Subcutaneous adipose tissue (tissue), 4 donors: ENCODE measurements around the gene CEP126. TPM values are rescaled to one million over a fixed set of nuclear protein-coding genes. Genes with fewer than 3 reads are reported as not detected.

Source experiments
- total RNA-seq, 4 donors: library from RNA; depleted of rRNA; stranded (reverse); fragments of >200 nt; gene quantifications; one replicate each; pipeline ENCODE4 v1.1.0, GENCODE V29; 2016
- TF ChIP-seq, protein P1 (sequence below): fragments of 450-650 bp; IDR thresholded peaks from one replicate; pipeline ENCODE4 v1.5.1; 2016; ENCODE audit warnings: low read depth, mild to moderate bottlenecking, control low read depth, antibody characterized with exemption, moderate library complexity

CEP126 gene
- total RNA-seq, 4 donors from 2014 or later = 8.7 to 20.7 (median 15.6) TPM

DNA sequence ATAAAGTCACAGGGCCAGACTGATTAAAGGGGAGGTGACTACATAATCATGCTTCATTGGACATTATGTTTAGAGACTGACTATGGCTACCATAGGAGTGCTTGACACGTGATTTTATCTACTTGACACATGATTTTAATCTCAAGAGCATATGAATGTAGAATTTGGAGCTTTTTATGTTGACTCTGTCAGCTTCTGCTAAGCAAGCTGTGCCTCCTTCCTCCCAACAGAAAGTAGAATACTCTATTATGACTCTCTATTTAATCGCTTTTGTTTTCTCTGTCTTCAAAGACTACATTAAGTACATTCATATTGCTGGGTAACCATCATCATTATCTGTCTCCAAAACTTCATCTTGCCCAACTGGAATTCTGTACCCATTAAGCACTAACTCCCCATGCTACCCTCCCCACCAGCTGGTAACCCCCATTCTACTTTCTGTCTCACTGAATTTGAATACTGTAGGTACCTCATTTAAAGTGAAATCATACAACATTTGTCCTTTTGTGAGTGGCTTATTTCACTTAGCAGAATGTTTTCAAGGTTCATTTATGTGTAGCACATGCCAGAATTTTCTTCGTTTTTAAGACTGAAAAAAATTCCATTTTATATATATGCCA, 26.2 kb downstream of the CEP126 start:
- TF ChIP-seq, protein P1, sequence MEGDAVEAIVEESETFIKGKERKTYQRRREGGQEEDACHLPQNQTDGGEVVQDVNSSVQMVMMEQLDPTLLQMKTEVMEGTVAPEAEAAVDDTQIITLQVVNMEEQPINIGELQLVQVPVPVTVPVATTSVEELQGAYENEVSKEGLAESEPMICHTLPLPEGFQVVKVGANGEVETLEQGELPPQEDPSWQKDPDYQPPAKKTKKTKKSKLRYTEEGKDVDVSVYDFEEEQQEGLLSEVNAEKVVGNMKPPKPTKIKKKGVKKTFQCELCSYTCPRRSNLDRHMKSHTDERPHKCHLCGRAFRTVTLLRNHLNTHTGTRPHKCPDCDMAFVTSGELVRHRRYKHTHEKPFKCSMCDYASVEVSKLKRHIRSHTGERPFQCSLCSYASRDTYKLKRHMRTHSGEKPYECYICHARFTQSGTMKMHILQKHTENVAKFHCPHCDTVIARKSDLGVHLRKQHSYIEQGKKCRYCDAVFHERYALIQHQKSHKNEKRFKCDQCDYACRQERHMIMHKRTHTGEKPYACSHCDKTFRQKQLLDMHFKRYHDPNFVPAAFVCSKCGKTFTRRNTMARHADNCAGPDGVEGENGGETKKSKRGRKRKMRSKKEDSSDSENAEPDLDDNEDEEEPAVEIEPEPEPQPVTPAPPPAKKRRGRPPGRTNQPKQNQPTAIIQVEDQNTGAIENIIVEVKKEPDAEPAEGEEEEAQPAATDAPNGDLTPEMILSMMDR = no peak

DNA sequence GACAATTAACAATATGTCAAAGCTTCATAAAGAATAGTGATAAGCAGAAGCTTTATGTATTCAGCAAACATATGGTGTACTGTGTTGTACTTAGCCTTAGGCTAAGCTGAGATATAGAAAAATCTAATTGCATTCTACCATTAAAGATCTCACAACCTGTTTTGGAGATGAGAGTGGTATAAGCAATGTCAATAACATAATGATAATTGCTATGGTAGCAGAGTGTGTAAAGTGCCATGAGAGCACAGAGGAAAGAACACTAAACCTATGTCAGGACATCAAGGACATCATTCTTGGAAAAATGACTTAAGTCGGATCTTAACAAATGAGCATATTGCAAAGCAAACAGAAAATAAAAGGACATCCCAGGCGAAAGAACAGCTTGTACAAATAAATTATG, 30.1 kb downstream of the CEP126 start:
- TF ChIP-seq, protein P1 = no peak

DNA sequence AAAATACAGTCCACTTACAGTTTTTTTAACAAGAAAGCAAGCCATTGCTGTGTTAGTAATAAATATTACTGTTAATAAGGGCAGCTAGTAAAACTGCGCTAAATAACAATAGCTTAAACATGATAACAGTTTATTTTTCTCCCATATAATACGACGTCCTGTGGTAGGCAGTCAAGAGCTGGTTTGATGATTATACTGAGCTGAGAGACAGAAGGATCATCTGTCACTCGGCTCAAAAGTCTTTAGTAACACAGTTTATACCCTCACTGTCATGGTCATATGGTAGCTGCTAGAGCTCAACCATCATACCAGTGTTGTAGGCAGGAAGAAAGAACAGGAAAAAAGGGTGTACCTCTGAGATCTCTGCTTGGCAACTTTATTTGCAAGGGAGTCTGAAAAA, 30.6 kb downstream of the CEP126 start:
- TF ChIP-seq, protein P1 = no peak

DNA sequence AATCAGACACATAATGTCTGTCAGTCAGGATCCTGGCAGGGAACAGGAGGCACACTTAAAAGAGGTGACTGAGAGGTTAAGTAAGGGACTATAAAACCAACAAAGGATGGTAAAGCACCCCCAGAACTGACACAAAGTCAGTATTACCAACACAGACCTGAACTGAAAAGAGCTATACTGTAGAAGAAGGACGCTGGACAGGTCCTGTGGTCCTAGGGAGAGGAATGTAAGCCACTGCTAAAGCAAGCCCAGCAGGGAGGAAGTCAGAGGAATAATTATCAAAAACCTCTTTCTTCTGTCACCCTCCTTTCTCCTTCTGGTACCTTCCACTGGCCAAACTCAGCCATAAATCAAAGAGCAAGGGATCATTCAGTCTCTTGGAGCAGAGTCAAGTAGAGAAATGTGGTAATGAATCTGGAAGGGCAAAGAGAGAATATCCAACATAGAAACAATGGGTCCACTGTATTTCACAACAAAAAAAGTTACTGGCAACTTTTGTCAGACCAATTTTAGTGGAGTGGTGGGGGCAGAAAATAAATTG, 34.9 kb downstream of the CEP126 start:
- TF ChIP-seq, protein P1 = no peak

DNA sequence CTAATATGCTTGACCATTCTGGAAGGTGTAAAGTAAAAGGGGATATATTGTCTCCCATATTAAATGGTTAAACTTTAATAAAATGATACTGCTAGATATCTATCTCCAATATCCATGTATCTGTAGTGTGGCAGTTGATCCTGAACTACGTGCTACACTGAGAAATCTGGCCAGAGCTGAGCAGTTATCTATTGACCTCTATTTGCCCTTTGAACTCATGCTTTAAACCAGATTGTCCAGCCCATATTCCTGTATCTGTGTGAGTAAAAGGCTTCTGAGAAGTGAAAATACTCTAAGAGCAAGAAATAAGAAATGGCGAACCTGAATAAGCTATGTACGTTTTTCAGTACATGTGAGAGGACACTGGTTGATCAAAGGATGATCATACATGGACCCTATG, 40.5 kb downstream of the CEP126 start:
- TF ChIP-seq, protein P1 = no peak

DNA sequence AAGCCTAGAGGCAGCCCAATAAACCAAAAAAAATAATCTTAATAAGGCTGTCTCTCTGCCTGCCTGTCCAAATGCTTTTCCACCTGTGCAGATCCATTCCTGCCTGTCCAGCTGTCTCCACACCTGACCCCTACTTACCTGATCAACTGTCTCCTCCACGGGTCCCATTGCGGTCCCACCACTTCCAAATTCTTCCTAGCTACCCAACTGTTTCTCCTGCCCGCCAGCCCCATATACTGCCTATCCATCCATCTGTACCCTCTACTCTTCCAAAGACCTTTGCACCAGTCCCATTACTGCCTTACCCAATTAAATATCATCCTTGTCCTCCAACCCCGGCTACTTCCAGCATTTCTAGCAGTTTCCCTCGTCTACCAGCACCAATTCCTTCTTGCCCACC, 40.9 kb downstream of the CEP126 start:
- TF ChIP-seq, protein P1 = no peak

DNA sequence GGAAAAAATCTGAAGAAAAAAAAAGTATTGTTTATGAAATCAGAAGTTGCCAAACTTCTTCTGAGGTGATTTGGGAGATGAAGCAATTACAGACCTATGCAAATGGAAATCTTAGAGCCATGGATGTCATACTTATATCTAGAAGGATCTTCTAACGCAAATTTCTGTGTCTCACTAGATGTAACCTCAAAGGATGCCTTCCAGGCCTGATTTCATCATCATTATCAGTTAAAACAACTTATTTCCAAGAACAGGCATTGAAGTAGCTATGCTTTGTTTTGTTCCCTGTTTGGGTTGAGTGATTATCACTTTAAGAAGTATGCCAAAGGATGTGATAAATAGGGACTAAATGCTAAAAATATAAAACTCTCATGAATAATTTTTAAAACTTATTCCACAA, 45.4 kb downstream of the CEP126 start:
- TF ChIP-seq, protein P1 = no peak
